ENCODE results near the gene TRAF1. TPM values are rescaled to one million over a fixed set of nuclear protein-coding genes. Genes with fewer than 3 reads are reported as not detected.
A peak's percentile ranks its signal among the peaks of the same experiment; 100 is the strongest.

TRAF1 gene
- total RNA-seq, 2 donors from 2014 or later: 3.6 to 8.2 TPM

- Mint-ChIP-seq H3K27me3 (ENCODE audit: insufficient read depth) (peaks cover 20% of the 10 kb centered on the region), H3K4me1 (peaks cover 35% of the 10 kb centered on the region), H3K36me3 (ENCODE audit: low read depth) (peaks cover 5% of the 10 kb centered on the region), H3K4me3 (no peak overlapping the region), H3K27ac (peak overlapping the region; percentile 16), H3K9me3 (no peaks in the 10 kb centered on the region)
- H3K27ac ChIP-seq (ENCODE audit: low read depth, low read length): no peak overlapping the region
- 45 to 56% methylated on average over 3 to 4 of the region's 4 CpGs for WGBS, 2 experiments (ENCODE audit: insufficient coverage in 1 of 2, insufficient read length in 1 of 2)
- peaks cover 11% of the 10 kb centered on the region for H3K36me3 ChIP-seq (ENCODE audit: control insufficient read depth, insufficient read depth, low read length)
- DNase-seq: peak; percentile 94
- H3K4me1 ChIP-seq (ENCODE audit: control insufficient read depth, insufficient read depth, low read length): peaks cover 8% of the 10 kb centered on the region
- no peak for TF ChIP-seq CTCF (conservative IDR thresholded peaks at IDR 0.05)
- no peak overlapping the region for H3K4me3 ChIP-seq (ENCODE audit: low read length)
- H3K27me3 ChIP-seq (ENCODE audit: control insufficient read depth, insufficient read depth, low read length, poor library complexity, severe bottlenecking): peaks cover 11% of the 10 kb centered on the region
- no peaks in the 10 kb centered on the region for H3K9me3 ChIP-seq (ENCODE audit: control insufficient read depth, low read length)
- H3K9ac ChIP-seq (ENCODE audit: extremely low read depth, low read length, poor library complexity, severe bottlenecking): no peak overlapping the region
Measured at GRCh38 chr9:120873512-120873911, 53.1 kb downstream of the TRAF1 start.

GRCh38 chr9:120872791-120873502, 53.6 kb downstream of the TRAF1 start:
- H3K27me3 ChIP-seq (ENCODE audit: control insufficient read depth, insufficient read depth, low read length, poor library complexity, severe bottlenecking): peaks cover 5% of the 10 kb centered on the region
- no peaks in the 10 kb centered on the region for H3K9me3 ChIP-seq (ENCODE audit: control insufficient read depth, low read length)
- 87 to 93% methylated on average over 3 of the region's 3 CpGs for WGBS, 2 experiments (ENCODE audit: insufficient coverage in 1 of 2, insufficient read length in 1 of 2)
- no peak for TF ChIP-seq CTCF (conservative IDR thresholded peaks at IDR 0.05)
- no peak overlapping the region for H3K27ac ChIP-seq (ENCODE audit: low read depth, low read length)
- no peak for DNase-seq
- Mint-ChIP-seq H3K4me1 (peaks cover 33% of the 10 kb centered on the region), H3K27ac (peak overlapping the region; percentile 16), H3K4me3 (no peak overlapping the region), H3K36me3 (ENCODE audit: low read depth) (peaks cover 5% of the 10 kb centered on the region), H3K9me3 (no peaks in the 10 kb centered on the region), H3K27me3 (ENCODE audit: insufficient read depth) (peaks cover 14% of the 10 kb centered on the region)
- no peak overlapping the region for H3K4me3 ChIP-seq (ENCODE audit: low read length)
- peaks cover 8% of the 10 kb centered on the region for H3K4me1 ChIP-seq (ENCODE audit: control insufficient read depth, insufficient read depth, low read length)
- H3K9ac ChIP-seq (ENCODE audit: extremely low read depth, low read length, poor library complexity, severe bottlenecking): no peak overlapping the region
- peaks cover 11% of the 10 kb centered on the region for H3K36me3 ChIP-seq (ENCODE audit: control insufficient read depth, insufficient read depth, low read length)

GRCh38 chr9:120870206-120870605, 56.4 kb downstream of the TRAF1 start:
- Mint-ChIP-seq H3K4me3 (no peak overlapping the region), H3K4me1 (peaks cover 22% of the 10 kb centered on the region), H3K27ac (no peak overlapping the region), H3K9me3 (no peaks in the 10 kb centered on the region), H3K36me3 (ENCODE audit: low read depth) (peaks cover 5% of the 10 kb centered on the region), H3K27me3 (ENCODE audit: insufficient read depth) (peaks cover 1% of the 10 kb centered on the region)
- peaks cover 8% of the 10 kb centered on the region for H3K4me1 ChIP-seq (ENCODE audit: control insufficient read depth, insufficient read depth, low read length)
- no peak for DNase-seq
- no peaks in the 10 kb centered on the region for H3K9me3 ChIP-seq (ENCODE audit: control insufficient read depth, low read length)
- H3K4me3 ChIP-seq (ENCODE audit: low read length): no peak overlapping the region
- H3K9ac ChIP-seq (ENCODE audit: extremely low read depth, low read length, poor library complexity, severe bottlenecking): no peak overlapping the region
- TF ChIP-seq CTCF (conservative IDR thresholded peaks at IDR 0.05): no peak
- WGBS, 2 experiments (ENCODE audit: insufficient coverage in 1 of 2, insufficient read length in 1 of 2): 93 to 100% methylated on average over 6 to 9 of the region's 9 CpGs
- H3K27ac ChIP-seq (ENCODE audit: low read depth, low read length): no peak overlapping the region
- peaks cover 11% of the 10 kb centered on the region for H3K36me3 ChIP-seq (ENCODE audit: control insufficient read depth, insufficient read depth, low read length)
- no peaks in the 10 kb centered on the region for H3K27me3 ChIP-seq (ENCODE audit: control insufficient read depth, insufficient read depth, low read length, poor library complexity, severe bottlenecking)

Measured in endodermal cell (in vitro differentiated cells).